Esophagus muscularis mucosa (tissue), 4 donors: Measurements from ENCODE around the gene CCNJL. TPM values are rescaled to one million over a fixed set of nuclear protein-coding genes. Genes with fewer than 3 reads are reported as not detected.

Experiments
- DNase-seq: peaks from one replicate; pipeline ENCODE4 v3.0.0-alpha.2; 2017; ENCODE audit errors: extremely low spot score
- H3K27ac ChIP-seq, 4 donors: fragments of 200-600 bp; sonication (generic); replicated peaks in 1 of 4; 1 replicate in 3 of 4; 2 replicates in 1 of 4; pipeline ENCODE4 v1.5.1; 2016 to 2019; ENCODE audit warnings: mild to moderate bottlenecking in 1 of 4
- H3K27me3 ChIP-seq, 4 donors: fragments of 200-600 bp; sonication (generic); one replicate each; pipeline versions ENCODE4 v1.5.1 to v1.6.0; 2016 to 2019
- H3K36me3 ChIP-seq, 4 donors: fragments of 200-600 bp; sonication (generic); one replicate each; pipeline ENCODE4 v1.5.1; 2016 to 2019
- H3K4me1 ChIP-seq, 4 donors: fragments of 200-600 bp; sonication (generic); one replicate each; pipeline ENCODE4 v1.5.1; 2016 to 2019
- H3K4me3 ChIP-seq, 4 donors: fragments of 200-600 bp; sonication (generic); 1 replicate in 2 of 4; 2 replicates in 2 of 4; pipeline ENCODE4 v1.5.1; 2016 to 2019; ENCODE audit warnings: mild to moderate bottlenecking in 4 of 4, moderate library complexity in 1 of 4
- H3K9me3 ChIP-seq, 4 donors: fragments of 200-600 bp; sonication (generic); 1 replicate in 3 of 4; 2 replicates in 1 of 4; pipeline ENCODE4 v1.5.1; 2016 to 2019
- EP300 ChIP-seq: sonication (generic); formaldehyde crosslinking; IDR thresholded peaks from one replicate; pipeline ENCODE4 v1.6.1; 2017; ENCODE audit warnings: antibody characterized with exemption
- POLR2A ChIP-seq: fragments of 450-650 bp; IDR thresholded peaks from one replicate; pipeline ENCODE4 v1.6.1; 2017; ENCODE audit warnings: antibody characterized with exemption, moderate library complexity, mild to moderate bottlenecking, low read depth
- POLR2AphosphoS5 ChIP-seq, 2 donors: sonication (generic); formaldehyde crosslinking; IDR thresholded peaks; one replicate each; pipeline ENCODE4 v1.6.1; 2017; ENCODE audit warnings: antibody characterized with exemption in 2 of 2
- WGBS: methylation state at CpG from one replicate; pipeline ENCODE4 v1.1.5; 2018; 5-methylcytosine and 5-hydroxymethylcytosine counted together
- intact Hi-C: fragments of 100-400 bp; cut with DNase I; formaldehyde crosslinking; loops from one replicate; pipeline ENCODE4 v1.15.1; 2023
- total RNA-seq, 4 donors: library from RNA; depleted of rRNA; stranded (reverse); fragments of >200 nt; gene quantifications; one replicate each; pipeline versions ENCODE4 v1.1.0 to v1.2.1, GENCODE V29; 2016
- TF ChIP-seq, protein P1 (sequence below), 3 experiments: fragments of 200-600 bp in 2 of 3; fragments of 450-650 bp in 1 of 3; sonication (generic) in 2 of 3; IDR thresholded peaks; one replicate each; pipeline ENCODE4 v1.5.1; 2017 to 2019; ENCODE audit warnings: antibody characterized with exemption in 3 of 3, mild to moderate bottlenecking in 2 of 3, moderate library complexity in 1 of 3

CCNJL gene
- total RNA-seq, 4 donors from 2014 or later = 0.83 to 2.5 (median 1.3) TPM

DNA sequence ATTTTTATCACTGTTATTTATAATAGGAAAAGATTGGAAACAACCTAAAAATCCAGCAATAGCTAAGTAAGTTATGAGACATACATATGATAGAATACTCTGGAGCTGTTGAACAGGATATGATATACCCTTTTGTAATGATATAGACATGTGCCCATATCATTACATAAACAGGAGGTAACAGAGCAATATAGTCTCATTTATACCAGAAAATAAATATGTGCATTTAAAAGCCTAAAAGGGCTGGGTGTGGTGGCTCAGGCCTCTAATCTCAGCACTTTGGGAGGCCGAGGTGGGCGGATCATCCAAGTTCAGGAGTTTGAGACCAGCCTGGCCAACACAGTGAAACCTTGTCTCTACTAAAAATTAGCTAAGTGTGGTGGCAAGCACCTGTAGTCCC lies 85.4 kb downstream of the CCNJL start:
- TF ChIP-seq, protein P1, sequence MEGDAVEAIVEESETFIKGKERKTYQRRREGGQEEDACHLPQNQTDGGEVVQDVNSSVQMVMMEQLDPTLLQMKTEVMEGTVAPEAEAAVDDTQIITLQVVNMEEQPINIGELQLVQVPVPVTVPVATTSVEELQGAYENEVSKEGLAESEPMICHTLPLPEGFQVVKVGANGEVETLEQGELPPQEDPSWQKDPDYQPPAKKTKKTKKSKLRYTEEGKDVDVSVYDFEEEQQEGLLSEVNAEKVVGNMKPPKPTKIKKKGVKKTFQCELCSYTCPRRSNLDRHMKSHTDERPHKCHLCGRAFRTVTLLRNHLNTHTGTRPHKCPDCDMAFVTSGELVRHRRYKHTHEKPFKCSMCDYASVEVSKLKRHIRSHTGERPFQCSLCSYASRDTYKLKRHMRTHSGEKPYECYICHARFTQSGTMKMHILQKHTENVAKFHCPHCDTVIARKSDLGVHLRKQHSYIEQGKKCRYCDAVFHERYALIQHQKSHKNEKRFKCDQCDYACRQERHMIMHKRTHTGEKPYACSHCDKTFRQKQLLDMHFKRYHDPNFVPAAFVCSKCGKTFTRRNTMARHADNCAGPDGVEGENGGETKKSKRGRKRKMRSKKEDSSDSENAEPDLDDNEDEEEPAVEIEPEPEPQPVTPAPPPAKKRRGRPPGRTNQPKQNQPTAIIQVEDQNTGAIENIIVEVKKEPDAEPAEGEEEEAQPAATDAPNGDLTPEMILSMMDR (IDR thresholded peaks at IDR 0.05) = no peak
- no peak for TF ChIP-seq EP300
- Histone ChIP-seq H3K9me3 (no peaks in the 10 kb centered on the region), H3K27me3 (no peaks in the 10 kb centered on the region), H3K36me3 (no peaks in the 10 kb centered on the region), H3K4me3 (no peak overlapping the region), H3K4me1 (no peaks in the 10 kb centered on the region), H3K27ac (no peak overlapping the region)
- no peak for DNase-seq
- WGBS = 86% methylated on average over 2 of the region's 2 CpGs
- intact Hi-C loops = no loop called here

DNA sequence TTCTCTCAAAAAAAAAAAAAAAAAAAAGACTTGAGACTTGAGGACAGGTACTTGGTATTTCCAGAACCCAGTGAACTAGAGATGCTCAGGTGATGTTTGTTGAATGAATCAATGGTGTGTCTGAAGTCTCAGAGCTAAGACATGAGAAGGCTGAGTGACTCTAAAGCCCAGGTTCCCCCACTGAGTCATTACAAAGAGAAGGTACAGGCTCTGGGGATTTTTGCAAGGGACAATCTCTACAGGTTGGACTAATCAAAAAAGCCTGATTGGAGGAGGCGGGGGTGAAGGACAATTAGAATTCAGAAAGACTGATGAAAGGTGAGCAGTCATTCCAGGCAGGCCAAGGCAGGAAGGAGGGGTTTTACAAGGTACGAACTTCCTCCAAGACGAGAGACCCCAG lies 91.3 kb downstream of the CCNJL start:
- DNase-seq = no peak
- no peak for TF ChIP-seq POLR2AphosphoS5 (IDR thresholded peaks at IDR 0.05)
- TF ChIP-seq, protein P1 (IDR thresholded peaks at IDR 0.05) = no peak
- no peak for TF ChIP-seq EP300
- no peak for TF ChIP-seq POLR2A
- Histone ChIP-seq H3K27ac (no peak overlapping the region), H3K27me3 (no peaks in the 10 kb centered on the region), H3K9me3 (no peaks in the 10 kb centered on the region), H3K4me1 (no peaks in the 10 kb centered on the region), H3K36me3 (no peaks in the 10 kb centered on the region), H3K4me3 (no peak overlapping the region)
- WGBS = 94% methylated on average over 3 of the region's 3 CpGs
- intact Hi-C loops = no loop called here

DNA sequence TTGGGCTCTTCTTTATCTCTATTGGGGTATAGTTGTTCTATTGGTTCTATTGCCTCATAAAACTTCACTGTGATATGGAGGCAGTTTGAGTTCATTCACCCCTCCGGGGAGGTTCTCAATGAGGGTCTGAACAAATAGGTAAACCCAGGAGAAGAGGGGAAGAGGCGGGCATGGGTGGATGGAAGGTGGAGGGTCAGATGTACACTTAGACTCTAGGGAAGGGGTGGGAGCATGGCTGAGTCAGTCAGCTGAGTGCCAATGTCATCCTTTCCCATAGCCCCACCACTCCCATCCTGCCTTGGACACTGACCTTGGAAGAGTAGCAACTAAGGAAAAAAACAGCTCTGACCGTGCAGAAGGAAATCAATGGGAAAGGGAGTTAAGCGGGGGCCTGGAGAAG lies 93.0 kb downstream of the CCNJL start:
- no peaks in the 10 kb centered on the region for H3K9me3 ChIP-seq
- intact Hi-C loops = no loop called here
- TF ChIP-seq, protein P1 (IDR thresholded peaks at IDR 0.05) = no peak
- no peak for TF ChIP-seq POLR2A
- no peak for TF ChIP-seq EP300
- TF ChIP-seq POLR2AphosphoS5 (IDR thresholded peaks at IDR 0.05) = no peak
- no peaks in the 10 kb centered on the region for H3K4me1 ChIP-seq
- WGBS = 74% methylated on average over 4 of the region's 4 CpGs
- no peak overlapping the region for H3K4me3 ChIP-seq
- DNase-seq = no peak
- no peaks in the 10 kb centered on the region for H3K27me3 ChIP-seq
- no peak overlapping the region for H3K27ac ChIP-seq
- no peaks in the 10 kb centered on the region for H3K36me3 ChIP-seq

DNA sequence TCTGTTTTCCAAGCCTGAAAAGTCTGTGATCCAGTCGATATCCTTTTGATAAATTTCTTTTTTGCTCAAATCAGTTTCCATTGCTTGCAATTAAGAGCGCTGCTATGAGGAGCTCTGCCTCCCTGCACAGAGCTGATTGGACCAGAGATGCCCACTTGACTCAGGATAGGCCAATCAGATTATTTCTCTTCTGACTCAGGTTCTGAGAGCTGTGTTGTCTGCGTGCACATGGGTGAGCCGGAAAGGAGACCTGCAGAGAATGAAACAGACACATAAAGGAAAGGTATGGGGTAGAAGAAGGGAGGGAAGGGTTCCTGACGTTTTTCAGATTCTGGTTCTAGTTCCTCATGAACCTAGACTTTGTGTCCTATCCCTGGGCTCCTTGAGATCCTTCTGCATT lies 98.8 kb downstream of the CCNJL start:
- H3K27me3 ChIP-seq = no peaks in the 10 kb centered on the region
- TF ChIP-seq, protein P1 (IDR thresholded peaks at IDR 0.05) = no peak
- TF ChIP-seq POLR2AphosphoS5 (IDR thresholded peaks at IDR 0.05) (no peak), POLR2A (no peak), EP300 (no peak)
- no peaks in the 10 kb centered on the region for H3K9me3 ChIP-seq
- H3K4me3 ChIP-seq = no peak overlapping the region
- WGBS = 83% methylated on average over 5 of the region's 5 CpGs
- no peak for DNase-seq
- H3K36me3 ChIP-seq = no peaks in the 10 kb centered on the region
- intact Hi-C loops = no loop called here
- no peaks in the 10 kb centered on the region for H3K4me1 ChIP-seq
- H3K27ac ChIP-seq = no peak overlapping the region

DNA sequence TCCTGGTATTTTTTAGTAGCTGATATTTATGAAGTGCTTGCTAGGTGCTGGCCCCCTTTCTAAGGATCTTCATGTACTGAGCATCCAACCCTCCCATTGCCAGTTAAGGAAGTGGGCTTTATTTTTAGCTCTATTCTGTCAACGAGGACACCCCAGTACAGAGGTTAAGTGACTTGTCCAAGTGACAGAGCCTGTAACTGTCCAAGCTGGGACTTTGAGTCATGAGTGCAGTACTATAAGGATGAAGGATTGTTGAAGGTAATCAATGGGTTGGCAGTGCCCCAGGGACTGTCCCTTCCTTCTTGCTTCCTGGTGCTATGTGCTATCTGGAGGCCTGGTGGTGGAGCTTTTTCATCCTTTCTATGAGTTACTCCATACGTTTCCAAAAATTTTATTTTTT lies 101.0 kb downstream of the CCNJL start:
- intact Hi-C loops = no loop called here
- TF ChIP-seq, protein P1 (IDR thresholded peaks at IDR 0.05) = no peak
- TF ChIP-seq POLR2A = no peak
- no peak for TF ChIP-seq EP300
- TF ChIP-seq POLR2AphosphoS5 (IDR thresholded peaks at IDR 0.05) = no peak
- Histone ChIP-seq H3K4me1 (no peaks in the 10 kb centered on the region), H3K4me3 (no peak overlapping the region), H3K27ac (no peak overlapping the region), H3K36me3 (no peaks in the 10 kb centered on the region), H3K9me3 (no peaks in the 10 kb centered on the region), H3K27me3 (no peaks in the 10 kb centered on the region)
- WGBS = 87% methylated on average over 2 of the region's 2 CpGs
- DNase-seq = no peak
